ENCODE results near the gene IL12RB1.

Gene IL12RB1

GRCh38 chr19:18086590-18087138 is at the start of gene IL12RB1:
TSS of gene IL12RB1 (minus strand) at chr19:18086934. CDS start at chr19:18086823, 111 bp downstream.
- no peak within 1 kb of the TSS for H3K4me3 ChIP-seq (ENCODE audit: low read depth, low read length)
- no peak for TF ChIP-seq CTCF (IDR thresholded peaks at IDR 0.05; ENCODE audit: low read depth, low read length, missing control alignments)
- in situ Hi-C loops (cut with HindIII; ENCODE audit: low sequenced_read_pairs): no loop called here
- DNase-seq (ENCODE audit: low read depth): no peak

GRCh38 chr19:18135712-18136584 is 49.2 kb upstream of the IL12RB1 start:
- in situ Hi-C loops (cut with HindIII; ENCODE audit: low sequenced_read_pairs): no loop called here
- H3K4me3 ChIP-seq (ENCODE audit: low read depth, low read length): no peak overlapping the region
- TF ChIP-seq CTCF (IDR thresholded peaks at IDR 0.05; ENCODE audit: low read depth, low read length, missing control alignments): no peak
- DNase-seq (ENCODE audit: low read depth): no peak

- no peak for DNase-seq (ENCODE audit: low read depth)
- TF ChIP-seq CTCF (IDR thresholded peaks at IDR 0.05; ENCODE audit: low read depth, low read length, missing control alignments): no peak
- no peak overlapping the region for H3K4me3 ChIP-seq (ENCODE audit: low read depth, low read length)
- in situ Hi-C loops (cut with HindIII; ENCODE audit: low sequenced_read_pairs): no loop called here
Observed at GRCh38 chr19:18131841-18132596, 45.3 kb upstream of the IL12RB1 start.

- no peak for TF ChIP-seq CTCF (IDR thresholded peaks at IDR 0.05; ENCODE audit: low read depth, low read length, missing control alignments)
- in situ Hi-C loops (cut with HindIII; ENCODE audit: low sequenced_read_pairs): no loop called here
- H3K4me3 ChIP-seq (ENCODE audit: low read depth, low read length): no peak overlapping the region
- DNase-seq (ENCODE audit: low read depth): no peak
Observed at GRCh38 chr19:18130523-18131242, 43.9 kb upstream of the IL12RB1 start.

- no peak overlapping the region for H3K4me3 ChIP-seq (ENCODE audit: low read depth, low read length)
- TF ChIP-seq CTCF (IDR thresholded peaks at IDR 0.05; ENCODE audit: low read depth, low read length, missing control alignments): no peak
- DNase-seq (ENCODE audit: low read depth): no peak
- in situ Hi-C loops (cut with HindIII; ENCODE audit: low sequenced_read_pairs): no loop called here
Observed at GRCh38 chr19:18128805-18129204, 42.1 kb upstream of the IL12RB1 start.

- in situ Hi-C loops (cut with HindIII; ENCODE audit: low sequenced_read_pairs): no loop called here
- no peak for DNase-seq (ENCODE audit: low read depth)
- no peak for TF ChIP-seq CTCF (IDR thresholded peaks at IDR 0.05; ENCODE audit: low read depth, low read length, missing control alignments)
Observed at GRCh38 chr19:18128044-18128443, 41.3 kb upstream of the IL12RB1 start.

More at GRCh38 chr19:18128044-18128443, 41.3 kb upstream of the IL12RB1 start:
- no peak overlapping the region for H3K4me3 ChIP-seq (ENCODE audit: low read depth, low read length)
